MM.1S (cell line): ENCODE results near the gene CDH12.

ENCODE experiments used
- DNase-seq: peaks from one replicate; pipeline ENCODE4 v3.0.0-alpha.2; 2015
- H2AFZ ChIP-seq: fragments of 300-600 bp; sonication (generic); 2 replicates; pipeline ENCODE4 v1.6.0; 2016; ENCODE audit warnings: antibody characterized with exemption, low read length
- H3F3A ChIP-seq: fragments of 300-600 bp; sonication (generic); 2 replicates; pipeline ENCODE4 v1.6.1; 2016; ENCODE audit warnings: mild to moderate bottlenecking, antibody characterized with exemption, low read length, moderate library complexity, mixed read lengths; ENCODE audit not compliant: insufficient read depth
- H3K27ac ChIP-seq: fragments of 300-600 bp; sonication (generic); 2 replicates; pipeline ENCODE4 v1.5.1; 2016; ENCODE audit warnings: mild to moderate bottlenecking, low read length
- H3K27me3 ChIP-seq: fragments of 300-600 bp; sonication (generic); replicated peaks from 2 replicates; pipeline ENCODE4 v1.6.0; 2016; ENCODE audit warnings: low read length; ENCODE audit not compliant: insufficient read depth
- H3K36me3 ChIP-seq: fragments of 300-600 bp; sonication (generic); replicated peaks from 2 replicates; pipeline ENCODE4 v1.6.1; 2016; ENCODE audit warnings: mild to moderate bottlenecking, low read length, mixed read lengths; ENCODE audit not compliant: insufficient read depth
- H3K4me1 ChIP-seq: fragments of 300-600 bp; sonication (generic); 2 replicates; pipeline ENCODE4 v1.6.1; 2016; ENCODE audit warnings: low read length, mixed read lengths
- H3K4me2 ChIP-seq: fragments of 300-600 bp; sonication (generic); 2 replicates; pipeline ENCODE4 v1.6.0; 2016; ENCODE audit warnings: low read depth, low read length
- H3K4me3 ChIP-seq: fragments of 300-600 bp; sonication (generic); 2 replicates; pipeline ENCODE4 v1.5.1; 2016; ENCODE audit warnings: low read length, mixed read lengths
- H3K79me2 ChIP-seq: fragments of 300-600 bp; sonication (generic); 2 replicates; pipeline ENCODE4 v1.6.1; 2016; ENCODE audit warnings: mixed run types, low read length, mixed read lengths
- H3K9ac ChIP-seq: fragments of 300-600 bp; sonication (generic); 2 replicates; pipeline ENCODE4 v1.6.1; 2016; ENCODE audit warnings: low read length, mixed read lengths
- H3K9me2 ChIP-seq: fragments of 300-600 bp; sonication (generic); replicated peaks from 2 replicates; pipeline ENCODE4 v1.6.1; 2016; ENCODE audit warnings: mild to moderate bottlenecking, low read length, mixed read lengths; ENCODE audit not compliant: insufficient read depth
- H3K9me3 ChIP-seq: fragments of 300-600 bp; sonication (generic); replicated peaks from 2 replicates; pipeline ENCODE4 v1.6.1; 2016; ENCODE audit warnings: mild to moderate bottlenecking, low read length, mixed read lengths; ENCODE audit not compliant: insufficient read depth
- H4K20me1 ChIP-seq: fragments of 300-600 bp; sonication (generic); 2 replicates; pipeline ENCODE4 v1.6.1; 2016; ENCODE audit warnings: mild to moderate bottlenecking, low read length, moderate library complexity, mixed read lengths; ENCODE audit not compliant: insufficient read depth
- EZH2 ChIP-seq: fragments of 300-600 bp; sonication (generic); optimal IDR thresholded peaks from 2 replicates; pipeline ENCODE3; 2017; ENCODE audit warnings: low read depth, mild to moderate bottlenecking, antibody characterized with exemption, low read length, mixed read lengths
- EZH2phosphoT487 ChIP-seq: fragments of 300-600 bp; sonication (generic); IDR thresholded peaks from 2 replicates; pipeline ENCODE4 v1.6.1; 2018; ENCODE audit warnings: antibody characterized with exemption, low read length
- TF ChIP-seq, protein P1 (sequence below): fragments of 300-600 bp; sonication (generic); IDR thresholded peaks from 2 replicates; pipeline ENCODE4 v1.5.1; 2016; ENCODE audit warnings: antibody characterized with exemption, low read length, mixed read lengths

CDH12 gene

GRCh38 chr5:22852807-22853660 is at the start of gene CDH12:
CDH12 (minus strand) TSS chr5:22853344.
- Histone ChIP-seq H3F3A (no peaks in the 10 kb centered on the region), H4K20me1 (no peaks in the 10 kb centered on the region), H3K27ac (no peak within 1 kb of the TSS), H3K4me3 (peak within 1 kb of the TSS; percentile 68), H2AFZ (peak within 1 kb of the TSS; percentile 87), H3K36me3 (no peaks in the 10 kb centered on the region), H3K4me1 (no peaks in the 10 kb centered on the region), H3K27me3 (no peaks in the 10 kb centered on the region), H3K4me2 (peak within 1 kb of the TSS; percentile 89), H3K79me2 (no peaks in the 10 kb centered on the region), H3K9ac (peak within 1 kb of the TSS; percentile 10; the same call in 1 of the 2 replicates), H3K9me3 (no peaks in the 10 kb centered on the region), H3K9me2 (no peaks in the 10 kb centered on the region)
- TF ChIP-seq, protein P1, sequence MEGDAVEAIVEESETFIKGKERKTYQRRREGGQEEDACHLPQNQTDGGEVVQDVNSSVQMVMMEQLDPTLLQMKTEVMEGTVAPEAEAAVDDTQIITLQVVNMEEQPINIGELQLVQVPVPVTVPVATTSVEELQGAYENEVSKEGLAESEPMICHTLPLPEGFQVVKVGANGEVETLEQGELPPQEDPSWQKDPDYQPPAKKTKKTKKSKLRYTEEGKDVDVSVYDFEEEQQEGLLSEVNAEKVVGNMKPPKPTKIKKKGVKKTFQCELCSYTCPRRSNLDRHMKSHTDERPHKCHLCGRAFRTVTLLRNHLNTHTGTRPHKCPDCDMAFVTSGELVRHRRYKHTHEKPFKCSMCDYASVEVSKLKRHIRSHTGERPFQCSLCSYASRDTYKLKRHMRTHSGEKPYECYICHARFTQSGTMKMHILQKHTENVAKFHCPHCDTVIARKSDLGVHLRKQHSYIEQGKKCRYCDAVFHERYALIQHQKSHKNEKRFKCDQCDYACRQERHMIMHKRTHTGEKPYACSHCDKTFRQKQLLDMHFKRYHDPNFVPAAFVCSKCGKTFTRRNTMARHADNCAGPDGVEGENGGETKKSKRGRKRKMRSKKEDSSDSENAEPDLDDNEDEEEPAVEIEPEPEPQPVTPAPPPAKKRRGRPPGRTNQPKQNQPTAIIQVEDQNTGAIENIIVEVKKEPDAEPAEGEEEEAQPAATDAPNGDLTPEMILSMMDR: no peak
- TF ChIP-seq EZH2phosphoT487 (no peak), EZH2 (no peak)
- DNase-seq: peak; percentile 27

DNA sequence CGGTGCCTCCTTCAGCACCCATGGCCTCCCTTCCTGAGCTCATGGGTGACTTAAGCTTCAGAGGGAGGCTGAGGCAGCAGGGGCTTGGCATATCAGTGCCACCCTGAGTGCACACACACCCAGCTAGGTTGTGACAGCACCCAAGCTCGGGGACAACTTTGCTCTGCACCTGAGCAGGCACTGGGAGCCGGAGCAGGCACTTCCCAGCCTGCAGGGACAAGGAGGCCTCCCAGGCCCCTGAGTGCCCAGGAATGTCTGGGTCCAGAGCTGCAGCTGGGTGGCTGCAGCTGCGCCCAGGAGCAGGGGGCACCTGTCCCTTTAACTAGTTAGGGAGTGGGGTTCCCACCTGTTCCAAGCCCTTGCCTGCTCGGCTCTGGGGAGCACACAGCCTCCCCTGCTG is 48.7 kb upstream of the CDH12 start:
- no peak overlapping the region for H3K9ac ChIP-seq
- no peaks in the 10 kb centered on the region for H3K9me3 ChIP-seq
- H3K27me3 ChIP-seq: no peaks in the 10 kb centered on the region
- H3K4me3 ChIP-seq: no peak overlapping the region
- no peaks in the 10 kb centered on the region for H3K36me3 ChIP-seq
- H4K20me1 ChIP-seq: no peaks in the 10 kb centered on the region
- TF ChIP-seq EZH2phosphoT487: no peak
- TF ChIP-seq EZH2: no peak
- TF ChIP-seq, protein P1: no peak
- H3K4me2 ChIP-seq: no peak overlapping the region
- H3K27ac ChIP-seq: no peak overlapping the region
- DNase-seq: no peak
- no peak overlapping the region for H2AFZ ChIP-seq
- no peaks in the 10 kb centered on the region for H3K4me1 ChIP-seq
- H3K79me2 ChIP-seq: no peaks in the 10 kb centered on the region
- no peaks in the 10 kb centered on the region for H3K9me2 ChIP-seq
- H3F3A ChIP-seq: no peaks in the 10 kb centered on the region

DNA sequence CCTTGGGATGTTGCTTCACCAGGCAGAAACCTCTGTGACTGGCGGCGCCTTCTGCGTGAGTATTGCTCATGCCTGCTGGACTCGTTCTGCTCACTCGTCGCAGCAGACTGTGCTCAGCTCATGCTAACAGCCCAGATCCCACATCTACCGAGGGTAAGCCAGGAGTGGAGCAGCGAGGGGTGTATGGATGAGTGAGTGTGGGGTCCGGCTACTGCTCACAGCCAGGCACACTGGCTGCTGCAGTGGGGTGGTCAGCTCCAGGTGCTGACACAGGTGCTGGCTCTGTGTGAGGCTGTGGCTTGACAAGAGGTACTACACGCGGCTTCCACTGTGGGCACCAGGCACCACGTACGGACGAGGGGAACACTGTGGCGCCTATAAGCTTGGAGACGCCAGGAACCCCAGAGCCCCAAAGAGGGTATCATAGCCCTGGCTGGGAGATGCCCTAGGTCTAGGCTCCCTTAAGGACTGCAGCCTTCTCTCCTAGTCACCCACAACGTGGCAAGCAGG is 47.7 kb upstream of the CDH12 start:
- no peak for DNase-seq
- Histone ChIP-seq H3K79me2 (no peaks in the 10 kb centered on the region), H3K27ac (no peak overlapping the region), H4K20me1 (no peaks in the 10 kb centered on the region), H2AFZ (no peak overlapping the region), H3K4me1 (no peaks in the 10 kb centered on the region), H3K27me3 (no peaks in the 10 kb centered on the region), H3K9me2 (no peaks in the 10 kb centered on the region), H3K9me3 (no peaks in the 10 kb centered on the region), H3K9ac (no peak overlapping the region), H3K4me2 (no peak overlapping the region), H3F3A (no peaks in the 10 kb centered on the region), H3K36me3 (no peaks in the 10 kb centered on the region), H3K4me3 (no peak overlapping the region)
- TF ChIP-seq EZH2: no peak
- TF ChIP-seq EZH2phosphoT487: no peak
- TF ChIP-seq, protein P1: no peak
